Measurements from ENCODE around the gene PRICKLE4. TPM values are rescaled to one million over a fixed set of nuclear protein-coding genes. Genes with fewer than 3 reads are reported as not detected.

PRICKLE4 gene
- total and polyA plus RNA-seq, 2 experiments from 2014 or later = 2.1 TPM; not detected in 1

GRCh38 chr6:41823178-41823577 is 42.6 kb downstream of the PRICKLE4 start:
- 96 to 100% methylated on average over 1 of the region's 1 CpG for WGBS, 2 experiments (ENCODE audit: low coverage in 1 of 2, low lambda C conversion rate in 2 of 2, missing lambda C conversion rate in 2 of 2)
- H4K20me1 ChIP-seq (ENCODE audit: insufficient read depth) = no peaks in the 10 kb centered on the region
- H3F3A ChIP-seq (ENCODE audit: insufficient read depth) = no peaks in the 10 kb centered on the region
- no peaks in the 10 kb centered on the region for H3K27me3 ChIP-seq (replicated peaks; ENCODE audit: insufficient read depth)
- TF ChIP-seq EZH2 (IDR thresholded peaks at IDR 0.05; ENCODE audit: insufficient read depth, poor library complexity, severe bottlenecking) (no peak), EZH2phosphoT487 (IDR thresholded peaks at IDR 0.05; ENCODE audit: insufficient read depth, low read depth) (no peak)
- no peaks in the 10 kb centered on the region for H3K36me3 ChIP-seq (ENCODE audit: low read depth)
- DNase-seq = no peak
- H2AFZ ChIP-seq = no peak overlapping the region
- no peak overlapping the region for H3K9ac ChIP-seq
- no peaks in the 10 kb centered on the region for H3K79me2 ChIP-seq (ENCODE audit: insufficient read depth)
- no peak overlapping the region for H3K4me2 ChIP-seq (ENCODE audit: unreplicated experiment)
- no peak overlapping the region for H3K27ac ChIP-seq
- H3K9me2 ChIP-seq (ENCODE audit: insufficient read depth) = no peaks in the 10 kb centered on the region
- in situ Hi-C loops (cut with MboI) = no loop called here
- H3K9me3 ChIP-seq (ENCODE audit: low read depth) = no peaks in the 10 kb centered on the region
- no peak overlapping the region for H3K4me3 ChIP-seq
- H3K4me1 ChIP-seq (ENCODE audit: insufficient read depth) = no peaks in the 10 kb centered on the region

GRCh38 chr6:41824571-41825569 is 44.3 kb downstream of the PRICKLE4 start:
- Histone ChIP-seq H3K79me2 (ENCODE audit: insufficient read depth) (no peaks in the 10 kb centered on the region), H2AFZ (no peak overlapping the region), H3F3A (ENCODE audit: insufficient read depth) (no peaks in the 10 kb centered on the region), H3K9me3 (ENCODE audit: low read depth) (no peaks in the 10 kb centered on the region), H3K4me2 (ENCODE audit: unreplicated experiment) (no peak overlapping the region), H3K27ac (no peak overlapping the region), H3K4me1 (ENCODE audit: insufficient read depth) (no peaks in the 10 kb centered on the region), H3K9ac (no peak overlapping the region), H3K27me3 (replicated peaks; ENCODE audit: insufficient read depth) (no peaks in the 10 kb centered on the region), H4K20me1 (ENCODE audit: insufficient read depth) (no peaks in the 10 kb centered on the region), H3K9me2 (ENCODE audit: insufficient read depth) (no peaks in the 10 kb centered on the region), H3K4me3 (no peak overlapping the region), H3K36me3 (ENCODE audit: low read depth) (no peaks in the 10 kb centered on the region)
- DNase-seq = no peak
- TF ChIP-seq EZH2phosphoT487 (IDR thresholded peaks at IDR 0.05; ENCODE audit: insufficient read depth, low read depth) = no peak
- no peak for TF ChIP-seq EZH2 (IDR thresholded peaks at IDR 0.05; ENCODE audit: insufficient read depth, poor library complexity, severe bottlenecking)
- WGBS, 2 experiments (ENCODE audit: low coverage in 1 of 2, low lambda C conversion rate in 2 of 2, missing lambda C conversion rate in 2 of 2) = 84 to 90% methylated on average over 13 of the region's 13 CpGs
- in situ Hi-C loops (cut with MboI) = loop anchor here (25.0 kb wide), 1 partner anchor 212 kb away; no protein-coding TSS in a partner anchor

GRCh38 chr6:41826343-41827022 is 45.9 kb downstream of the PRICKLE4 start:
- H3K27ac ChIP-seq = no peak overlapping the region
- H2AFZ ChIP-seq = no peak overlapping the region
- 94 to 96% methylated on average over 2 of the region's 2 CpGs for WGBS, 2 experiments (ENCODE audit: low coverage in 1 of 2, low lambda C conversion rate in 2 of 2, missing lambda C conversion rate in 2 of 2)
- no peaks in the 10 kb centered on the region for H3K9me2 ChIP-seq (ENCODE audit: insufficient read depth)
- H3K4me1 ChIP-seq (ENCODE audit: insufficient read depth) = no peaks in the 10 kb centered on the region
- TF ChIP-seq EZH2phosphoT487 (IDR thresholded peaks at IDR 0.05; ENCODE audit: insufficient read depth, low read depth) = no peak
- H3F3A ChIP-seq (ENCODE audit: insufficient read depth) = no peaks in the 10 kb centered on the region
- no peak overlapping the region for H3K4me2 ChIP-seq (ENCODE audit: unreplicated experiment)
- DNase-seq = no peak
- H3K4me3 ChIP-seq = no peak overlapping the region
- no peaks in the 10 kb centered on the region for H3K79me2 ChIP-seq (ENCODE audit: insufficient read depth)
- H4K20me1 ChIP-seq (ENCODE audit: insufficient read depth) = no peaks in the 10 kb centered on the region
- H3K36me3 ChIP-seq (ENCODE audit: low read depth) = no peaks in the 10 kb centered on the region
- no peaks in the 10 kb centered on the region for H3K27me3 ChIP-seq (replicated peaks; ENCODE audit: insufficient read depth)
- no peak overlapping the region for H3K9ac ChIP-seq
- no peaks in the 10 kb centered on the region for H3K9me3 ChIP-seq (ENCODE audit: low read depth)
- in situ Hi-C loops (cut with MboI) = loop anchor here (25.0 kb wide), 1 partner anchor 211 kb away; no protein-coding TSS in a partner anchor

GRCh38 chr6:41832263-41832662 is 51.7 kb downstream of the PRICKLE4 start:
- H3K27ac ChIP-seq = no peak overlapping the region
- H3F3A ChIP-seq (ENCODE audit: insufficient read depth) = no peaks in the 10 kb centered on the region
- H3K9ac ChIP-seq = no peak overlapping the region
- H3K36me3 ChIP-seq (ENCODE audit: low read depth) = no peaks in the 10 kb centered on the region
- no peaks in the 10 kb centered on the region for H3K4me1 ChIP-seq (ENCODE audit: insufficient read depth)
- H3K79me2 ChIP-seq (ENCODE audit: insufficient read depth) = no peaks in the 10 kb centered on the region
- no peak for DNase-seq
- in situ Hi-C loops (cut with MboI) = loop anchor here (25.0 kb wide), 1 partner anchor 205 kb away; no protein-coding TSS in a partner anchor
- WGBS, 2 experiments (ENCODE audit: low coverage in 1 of 2, low lambda C conversion rate in 2 of 2, missing lambda C conversion rate in 2 of 2) = 86 to 92% methylated on average over 3 of the region's 3 CpGs
- H3K9me3 ChIP-seq (ENCODE audit: low read depth) = no peaks in the 10 kb centered on the region
- no peak overlapping the region for H3K4me2 ChIP-seq (ENCODE audit: unreplicated experiment)
- no peaks in the 10 kb centered on the region for H4K20me1 ChIP-seq (ENCODE audit: insufficient read depth)
- H3K9me2 ChIP-seq (ENCODE audit: insufficient read depth) = no peaks in the 10 kb centered on the region
- no peak overlapping the region for H3K4me3 ChIP-seq
- no peak overlapping the region for H2AFZ ChIP-seq
- TF ChIP-seq EZH2 (IDR thresholded peaks at IDR 0.05; ENCODE audit: insufficient read depth, poor library complexity, severe bottlenecking) (no peak), EZH2phosphoT487 (IDR thresholded peaks at IDR 0.05; ENCODE audit: insufficient read depth, low read depth) (no peak)
- no peaks in the 10 kb centered on the region for H3K27me3 ChIP-seq (replicated peaks; ENCODE audit: insufficient read depth)

Measured in GM23248 (cell line).